Activated naive CD4-positive, alpha-beta T cell treated with Interleukin-2 at 50 U/mL for 16 hours (primary cell): ENCODE results near the gene TUBGCP5.

ENCODE experiments used
- DNase-seq: peaks from one replicate; pipeline ENCODE4 v3.0.0-alpha.2; 2020

The TUBGCP5 gene

GRCh38 chr15:22973987-22974386 is 65.4 kb downstream of the TUBGCP5 start:
- DNase-seq: no peak

- no peak for DNase-seq
Measured at GRCh38 chr15:22973286-22973685, 66.1 kb downstream of the TUBGCP5 start.

DNA sequence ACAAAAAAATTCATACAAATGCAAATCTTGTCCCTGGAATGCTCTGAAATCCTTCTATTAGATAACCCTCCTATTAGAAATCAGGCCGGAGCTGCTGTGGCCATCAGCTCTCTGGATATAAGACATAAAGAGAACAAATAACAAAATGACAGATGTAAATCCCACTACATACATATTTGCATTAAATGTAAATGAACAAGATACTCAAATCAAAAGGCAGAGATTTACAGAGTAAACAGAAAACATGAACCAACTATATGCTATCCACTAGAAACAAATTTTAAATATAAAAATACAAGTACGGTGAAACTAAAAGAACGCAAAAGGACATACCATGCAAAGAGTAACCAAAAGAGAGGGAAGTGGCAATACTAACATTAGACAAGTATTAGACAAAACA is 69.9 kb downstream of the TUBGCP5 start:
- DNase-seq: no peak

DNA sequence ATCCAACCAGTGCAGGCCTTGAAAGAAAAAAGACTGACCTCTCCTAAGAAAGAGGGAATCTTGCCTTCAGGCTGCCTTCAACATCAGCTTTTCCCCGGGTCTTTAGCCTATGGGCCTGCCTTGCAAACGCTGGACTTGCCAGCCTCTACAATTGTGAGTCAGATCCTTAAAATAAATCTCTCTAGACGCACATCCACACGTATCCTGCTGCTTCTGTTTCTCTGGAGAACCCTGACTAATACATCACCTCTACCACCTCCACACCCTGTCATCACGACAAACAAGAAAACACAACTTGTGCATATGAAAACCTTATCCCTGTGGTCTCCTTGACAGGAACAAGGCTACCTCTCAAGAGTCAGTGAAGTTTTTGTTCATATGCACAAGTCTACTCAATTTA is 71.0 kb downstream of the TUBGCP5 start:
- no peak for DNase-seq

GRCh38 chr15:22967084-22967770 is 72.1 kb downstream of the TUBGCP5 start:
- no peak for DNase-seq

GRCh38 chr15:22966321-22967083 is 72.9 kb downstream of the TUBGCP5 start:
- no peak for DNase-seq

GRCh38 chr15:22963641-22964040 is 75.7 kb downstream of the TUBGCP5 start:
- DNase-seq: no peak

DNA sequence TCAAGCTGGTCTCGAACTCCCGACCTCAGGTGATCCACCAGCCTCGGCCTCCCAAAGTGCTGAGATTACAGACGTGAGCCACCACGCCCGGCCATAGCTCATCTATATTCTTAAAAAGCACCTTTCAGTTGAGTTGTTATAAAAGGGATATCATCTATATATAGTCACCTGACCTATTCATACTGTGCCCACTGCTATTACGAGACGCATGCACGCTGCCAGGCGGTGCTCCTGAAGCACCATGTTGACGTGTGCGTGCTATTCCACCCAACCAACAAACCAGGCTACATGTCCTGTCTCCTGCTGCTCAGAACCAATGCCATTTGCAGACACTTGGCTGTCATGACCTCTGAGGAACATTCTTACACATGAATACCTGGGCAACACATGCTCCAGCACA is 76.8 kb downstream of the TUBGCP5 start:
- DNase-seq: no peak

- no peak for DNase-seq
Measured at GRCh38 chr15:22961762-22962161, 77.6 kb downstream of the TUBGCP5 start.

GRCh38 chr15:22960556-22960955 is 78.8 kb downstream of the TUBGCP5 start:
- no peak for DNase-seq

GRCh38 chr15:22960126-22960525 is 79.2 kb downstream of the TUBGCP5 start:
- DNase-seq: no peak

DNA sequence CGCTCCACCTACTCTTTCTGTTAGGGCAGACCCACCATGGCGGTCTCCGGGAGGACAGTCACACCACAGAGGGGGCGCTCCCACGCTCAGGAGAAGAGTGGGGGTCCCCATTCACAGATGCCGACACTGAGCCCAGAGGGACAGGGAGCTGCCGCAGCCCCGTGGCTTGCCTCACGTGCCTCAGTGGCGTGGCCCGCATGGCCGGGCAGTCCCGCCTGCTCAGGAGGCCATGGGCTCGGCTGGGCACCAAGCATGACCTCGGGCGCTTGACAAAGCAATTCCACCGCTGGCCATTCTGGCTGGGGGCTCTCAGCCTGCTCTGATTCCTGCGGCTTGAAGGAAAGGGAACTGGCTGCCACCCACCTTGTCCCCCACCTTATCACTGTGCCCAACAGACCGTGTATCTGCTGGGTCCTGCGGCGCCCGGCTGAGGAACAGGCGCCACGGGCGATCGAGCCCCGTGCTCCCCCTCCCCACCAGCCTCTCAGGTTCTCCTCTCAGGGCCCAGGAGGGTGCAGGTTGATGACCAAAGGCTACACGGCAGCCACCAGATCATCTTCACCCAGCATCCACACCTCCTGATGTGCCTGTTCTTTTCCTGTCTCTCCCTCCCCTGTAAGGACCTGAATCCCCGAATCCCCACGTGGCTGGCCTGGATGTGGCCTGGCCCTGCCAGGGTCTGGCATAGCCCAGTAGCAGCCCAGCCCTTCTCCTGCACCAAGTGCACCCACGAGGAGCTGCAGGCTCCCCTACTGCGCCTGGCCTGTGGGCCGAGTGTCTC is 79.9 kb downstream of the TUBGCP5 start:
- DNase-seq: no peak

DNA sequence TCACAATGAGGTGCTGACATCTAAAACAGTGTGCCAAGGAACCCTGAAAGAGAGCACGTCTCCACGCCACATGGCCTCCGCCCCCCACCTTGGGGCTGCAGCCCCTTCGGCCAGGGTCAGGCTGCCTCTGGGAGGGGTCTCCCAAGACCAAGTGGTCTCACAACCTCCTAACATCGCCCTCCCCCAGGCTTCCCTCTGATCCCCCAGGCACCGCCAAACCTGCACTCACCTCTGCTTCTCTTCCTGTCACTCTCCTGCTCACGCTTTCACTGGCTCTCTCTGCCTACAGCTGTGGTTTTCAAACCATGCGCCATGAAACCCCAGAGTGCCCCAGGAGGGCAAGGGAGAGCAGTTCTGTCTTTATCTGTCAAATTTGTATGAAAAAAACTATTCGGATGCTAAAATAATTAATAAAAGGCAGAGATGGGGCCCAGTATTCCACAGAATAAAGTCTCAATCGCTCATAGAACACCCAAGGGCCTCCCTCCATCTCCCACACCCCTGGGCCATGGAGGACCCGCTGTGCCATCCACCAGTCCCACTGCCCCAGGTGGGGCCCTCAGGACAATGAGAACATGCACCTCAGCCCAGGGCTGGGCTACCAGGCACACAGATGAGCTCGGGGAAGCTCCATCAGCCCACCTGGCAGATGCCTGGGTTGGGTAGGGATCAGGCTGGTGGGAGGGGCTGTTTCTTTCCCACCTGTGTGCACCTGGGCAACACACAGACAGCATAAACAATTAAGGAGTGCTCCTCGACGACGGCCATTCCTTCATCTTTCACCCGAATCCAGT is 80.7 kb downstream of the TUBGCP5 start:
- no peak for DNase-seq

GRCh38 chr15:22956978-22957260 is 82.5 kb downstream of the TUBGCP5 start:
- no peak for DNase-seq

DNA sequence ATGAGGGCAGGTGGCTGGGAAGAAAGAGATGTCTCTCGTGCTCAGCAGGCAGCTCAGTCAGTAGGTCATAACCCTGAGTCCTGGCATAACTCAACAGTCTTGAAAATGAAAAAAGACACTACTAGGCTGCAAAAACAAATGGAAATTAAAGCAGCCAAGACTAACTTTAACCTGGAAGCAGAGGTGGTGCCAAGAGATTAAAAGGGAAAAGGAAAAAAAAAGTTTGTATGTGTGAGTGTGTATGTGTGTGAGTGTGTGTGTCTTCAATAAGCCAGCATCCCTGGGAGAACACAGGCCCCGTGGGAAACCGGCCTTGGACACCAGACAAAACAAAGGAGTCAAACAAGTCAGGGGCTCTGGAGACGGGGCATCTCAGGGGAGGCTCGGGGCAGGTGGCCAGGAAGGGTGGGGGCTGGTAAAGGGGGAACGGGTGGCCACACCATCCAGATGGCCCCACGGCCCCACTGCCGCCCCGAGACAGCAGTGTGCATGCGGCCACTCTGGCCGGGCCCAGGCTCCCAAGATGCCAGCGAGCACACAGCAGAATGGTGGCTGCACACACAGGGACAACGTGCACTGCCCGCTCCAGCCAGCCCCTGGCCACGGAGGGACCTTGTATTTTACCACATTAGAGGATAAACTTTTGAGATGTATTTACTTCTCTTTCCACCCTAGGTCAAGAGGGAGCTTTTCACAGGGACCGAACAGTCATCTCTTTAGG is 83.0 kb downstream of the TUBGCP5 start:
- no peak for DNase-seq

- DNase-seq: no peak
Measured at GRCh38 chr15:22955544-22956119, 83.7 kb downstream of the TUBGCP5 start.

GRCh38 chr15:22954798-22955543 is 84.4 kb downstream of the TUBGCP5 start:
- no peak for DNase-seq

GRCh38 chr15:22954326-22954725 is 85.0 kb downstream of the TUBGCP5 start:
- DNase-seq: no peak

DNA sequence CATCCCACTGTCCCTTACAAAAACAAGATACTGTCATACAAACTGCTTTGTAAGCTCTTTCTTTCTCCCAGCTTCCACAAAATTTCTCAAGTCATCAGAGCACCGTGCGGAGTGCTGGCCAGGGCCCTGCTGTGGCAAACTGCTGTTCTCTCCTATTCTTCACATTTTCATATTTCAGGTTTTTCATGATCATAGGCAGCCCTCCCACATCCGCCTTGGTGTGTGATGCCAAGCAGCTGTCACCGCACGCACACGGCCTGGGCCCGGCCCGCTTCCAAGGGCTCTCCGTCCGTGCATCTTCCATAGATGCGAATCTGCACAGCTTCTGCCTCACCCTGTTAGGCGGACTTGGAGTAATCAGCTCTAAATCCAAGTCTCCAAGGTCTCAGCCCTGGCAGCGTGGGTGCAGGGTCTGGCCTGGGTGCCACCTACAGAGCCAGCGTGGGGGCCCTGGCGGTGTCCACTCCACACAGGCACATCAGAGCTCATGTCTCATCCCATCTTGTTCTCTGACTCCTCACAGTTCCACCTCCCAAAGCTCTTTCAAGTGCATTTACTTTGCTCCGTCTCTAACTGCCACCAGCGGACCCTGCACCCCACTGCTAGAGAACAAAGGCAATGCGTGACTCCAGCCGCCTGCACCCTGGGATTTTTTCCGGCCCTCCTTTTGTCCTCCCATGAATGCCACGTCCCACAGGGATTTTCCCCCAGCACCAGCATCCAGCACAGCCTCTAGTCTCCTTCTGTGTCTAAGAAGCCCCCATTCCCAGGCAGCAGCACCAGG is 86.4 kb downstream of the TUBGCP5 start:
- DNase-seq: no peak
